ENCODE data around the gene SLC29A1. TPM values are rescaled to one million over a fixed set of nuclear protein-coding genes. Genes with fewer than 3 reads are reported as not detected.

The SLC29A1 gene
- total RNA-seq, 1 experiment from 2014 or later = 130 TPM

DNA sequence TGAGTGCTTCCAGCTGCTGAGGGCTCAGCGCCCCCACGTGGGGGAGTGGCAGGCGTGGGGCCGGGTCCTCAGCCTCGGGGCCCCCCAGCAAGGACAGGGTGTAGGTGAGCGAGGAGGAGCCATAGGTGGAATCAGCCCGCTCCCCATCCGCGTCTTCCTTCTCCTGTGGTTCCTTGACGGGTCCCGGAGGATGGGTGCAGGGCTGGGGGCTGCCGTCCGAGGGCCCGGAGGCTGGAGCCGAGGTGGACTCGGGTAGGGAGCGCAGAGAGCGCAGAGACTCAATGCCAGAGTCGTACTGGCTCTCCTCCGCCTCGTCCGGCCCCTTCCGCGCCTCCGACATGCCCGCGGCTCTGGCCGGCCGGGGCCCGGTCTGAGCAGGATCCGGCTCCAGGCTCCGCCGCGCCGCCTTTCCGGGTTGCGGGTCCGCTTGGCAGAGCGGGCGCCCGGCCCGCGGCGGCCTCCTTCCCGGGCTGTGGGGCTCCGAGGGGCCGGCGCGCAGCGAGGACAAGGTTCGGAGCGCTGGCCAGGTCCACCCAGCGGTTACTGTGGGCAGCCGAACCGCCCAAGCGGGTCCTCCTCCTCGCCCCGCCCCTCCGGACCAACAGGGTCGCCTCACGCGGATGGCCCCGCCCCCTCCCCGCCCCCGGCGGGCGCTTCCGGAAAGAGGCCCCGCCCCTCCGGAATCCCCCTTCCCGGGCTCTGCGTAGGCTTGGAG is 41.8 kb downstream of the SLC29A1 start, which contains the start of gene NFKBIE:
TSS of gene NFKBIE (minus strand) at position 545 of the 715 bp plus-strand sequence. CDS start at position 340, 205 bp downstream.
- Histone ChIP-seq H3K9me3 (no peaks in the 10 kb centered on the region), H3K36me3 (peaks cover 16% of the 10 kb centered on the region)
- peak; percentile 100 for DNase-seq

DNA sequence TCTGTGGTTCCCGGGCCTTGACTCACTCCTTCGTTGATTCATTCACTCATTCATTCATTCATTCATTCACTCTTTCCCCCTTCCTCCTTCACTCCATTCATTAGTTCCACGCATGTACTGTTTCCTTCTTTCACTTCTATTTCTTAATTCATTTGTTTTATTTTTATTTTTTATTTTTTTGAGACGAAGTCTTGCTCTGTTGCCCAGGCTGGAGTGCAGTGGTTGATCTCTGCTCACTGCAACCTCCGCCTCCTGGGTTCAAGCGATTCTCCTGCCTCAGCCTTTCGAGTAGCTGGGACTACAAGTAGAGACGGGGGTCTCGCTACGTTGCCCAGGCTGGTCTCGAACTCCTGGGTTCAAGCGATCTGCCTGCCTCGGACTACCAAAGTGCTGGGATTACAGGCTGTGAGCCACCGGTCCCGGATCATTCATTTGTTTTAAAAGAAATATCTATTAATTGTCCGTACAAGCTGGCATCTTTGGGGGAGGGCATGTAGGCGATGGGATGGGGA is 42.4 kb downstream of the SLC29A1 start:
- no peaks in the 10 kb centered on the region for H3K9me3 ChIP-seq
- no peak for DNase-seq
- H3K4me3 ChIP-seq = peak overlapping the region; percentile 72
- peaks cover 25% of the 10 kb centered on the region for H3K27me3 ChIP-seq
- H3K36me3 ChIP-seq = peaks cover 15% of the 10 kb centered on the region

More for the DNA sequence above, 41.8 kb downstream of the SLC29A1 start, which contains the start of gene NFKBIE:
- peaks cover 25% of the 10 kb centered on the region for H3K27me3 ChIP-seq
- peak within 1 kb of the TSS; percentile 72 for H3K4me3 ChIP-seq

DNA sequence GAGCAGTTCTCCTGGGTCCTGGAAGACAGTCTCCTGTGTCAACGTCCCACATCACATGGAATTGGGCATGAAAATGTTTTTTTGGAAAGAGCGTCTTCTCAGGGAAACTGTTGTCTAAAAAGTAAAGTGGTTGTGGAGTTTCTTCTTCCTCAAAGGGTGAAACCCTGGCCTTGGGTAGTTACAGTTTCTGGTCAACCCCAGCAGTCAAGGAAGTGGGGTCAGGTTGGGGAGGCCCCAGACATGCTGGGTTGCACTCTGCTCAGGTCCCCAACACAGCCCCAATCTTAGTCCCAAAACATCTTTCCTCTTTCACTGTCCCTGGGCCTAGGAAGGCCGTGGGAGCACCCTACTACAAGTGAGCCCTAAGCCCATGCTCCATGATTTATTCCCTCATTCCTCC is 43.0 kb downstream of the SLC29A1 start:
- DNase-seq = no peak
- H3K9me3 ChIP-seq = no peaks in the 10 kb centered on the region
- peaks cover 10% of the 10 kb centered on the region for H3K36me3 ChIP-seq
- no peak overlapping the region for H3K4me3 ChIP-seq
- H3K27me3 ChIP-seq = peaks cover 29% of the 10 kb centered on the region

DNA sequence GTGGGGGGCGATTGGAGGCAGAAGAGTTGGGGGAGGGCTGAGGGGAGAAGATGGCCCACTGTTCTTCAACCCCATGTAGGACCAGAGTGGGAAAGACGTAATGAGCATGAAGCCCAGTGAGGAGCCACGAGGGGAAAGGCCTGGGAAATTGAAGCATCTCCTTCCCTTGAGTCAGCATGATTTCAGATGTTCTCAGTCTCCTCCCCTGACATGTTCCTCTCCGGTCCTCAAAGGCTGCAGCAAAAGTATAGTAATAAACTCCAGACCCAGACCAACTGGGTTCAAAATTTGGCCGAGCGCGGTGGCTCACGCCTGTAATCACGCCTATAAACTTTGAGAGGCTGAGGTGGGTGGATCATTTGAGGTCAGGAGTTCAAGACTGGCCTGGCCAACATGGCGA is 43.9 kb downstream of the SLC29A1 start:
- Histone ChIP-seq H3K36me3 (peaks cover 3% of the 10 kb centered on the region; the same call in 1 of the 2 replicates), H3K9me3 (no peaks in the 10 kb centered on the region), H3K27me3 (peaks cover 36% of the 10 kb centered on the region), H3K4me3 (no peak overlapping the region)
- no peak for DNase-seq

DNA sequence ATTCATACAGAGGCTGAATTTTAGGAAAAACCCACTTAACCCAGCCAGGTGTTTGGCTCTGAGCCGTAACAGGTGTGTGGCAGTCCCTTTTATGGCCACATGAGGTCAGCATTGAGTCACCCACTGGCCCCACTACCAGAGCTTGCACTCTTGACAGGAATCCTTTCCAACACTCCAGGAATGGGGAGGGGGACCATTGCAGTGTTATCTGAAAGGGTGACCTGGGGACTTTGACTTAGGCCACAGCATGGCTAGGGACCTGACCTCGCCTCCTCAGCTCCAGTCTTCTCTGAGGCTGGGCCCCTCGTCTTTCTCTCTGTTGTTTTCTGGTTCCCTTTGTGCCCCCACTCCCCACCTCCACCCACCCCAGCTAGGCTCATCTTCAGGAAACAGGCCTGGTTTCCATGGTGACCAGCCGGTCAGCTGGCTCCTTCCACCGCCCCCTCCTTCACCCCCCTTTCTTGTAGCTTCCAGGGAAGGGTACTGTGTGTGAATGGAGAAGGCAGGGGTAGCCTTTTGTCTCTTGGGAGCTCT is 44.8 kb downstream of the SLC29A1 start:
- peak; percentile 62 for DNase-seq
- H3K4me3 ChIP-seq = no peak overlapping the region
- peaks cover 2% of the 10 kb centered on the region; the same call in 1 of the 2 replicates for H3K36me3 ChIP-seq
- peaks cover 42% of the 10 kb centered on the region for H3K27me3 ChIP-seq
- H3K9me3 ChIP-seq = no peaks in the 10 kb centered on the region

DNA sequence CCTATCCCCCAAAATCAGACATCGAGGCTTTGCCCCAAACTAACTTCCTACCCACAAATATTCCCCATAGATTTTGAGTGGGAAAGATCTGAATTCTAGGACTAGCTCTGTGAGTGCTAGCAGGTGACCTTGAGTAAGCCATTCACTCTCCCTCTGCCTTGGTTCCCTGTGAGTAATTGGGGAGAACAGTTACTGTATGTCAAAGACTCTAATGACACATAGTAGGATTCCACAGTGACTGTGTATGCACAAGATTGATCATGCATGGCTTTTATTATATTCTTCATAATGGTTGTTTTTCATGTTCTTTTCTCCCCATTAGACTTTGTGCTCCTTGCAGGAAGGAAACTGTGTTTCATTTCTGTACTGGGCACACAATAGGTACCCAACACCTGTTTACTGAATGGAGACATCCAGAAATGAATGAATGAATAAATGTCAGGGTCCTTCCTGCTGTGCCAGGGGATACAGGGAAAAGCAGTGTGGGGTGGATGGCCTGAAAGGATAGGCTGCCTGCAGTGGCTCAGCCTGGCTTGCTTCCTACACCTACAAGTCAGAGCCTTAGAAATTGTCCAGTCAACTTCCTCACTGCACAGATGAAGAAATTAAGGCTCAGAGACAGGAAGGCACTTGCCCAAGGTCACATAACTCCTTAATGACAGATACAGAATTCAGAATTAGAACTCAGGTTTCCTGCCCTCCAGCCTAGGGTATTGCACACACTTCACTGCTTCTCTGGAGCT is 46.0 kb downstream of the SLC29A1 start:
- Histone ChIP-seq H3K4me3 (no peak overlapping the region), H3K9me3 (no peaks in the 10 kb centered on the region), H3K27me3 (peaks cover 42% of the 10 kb centered on the region), H3K36me3 (no peaks in the 10 kb centered on the region)
- no peak for DNase-seq

DNA sequence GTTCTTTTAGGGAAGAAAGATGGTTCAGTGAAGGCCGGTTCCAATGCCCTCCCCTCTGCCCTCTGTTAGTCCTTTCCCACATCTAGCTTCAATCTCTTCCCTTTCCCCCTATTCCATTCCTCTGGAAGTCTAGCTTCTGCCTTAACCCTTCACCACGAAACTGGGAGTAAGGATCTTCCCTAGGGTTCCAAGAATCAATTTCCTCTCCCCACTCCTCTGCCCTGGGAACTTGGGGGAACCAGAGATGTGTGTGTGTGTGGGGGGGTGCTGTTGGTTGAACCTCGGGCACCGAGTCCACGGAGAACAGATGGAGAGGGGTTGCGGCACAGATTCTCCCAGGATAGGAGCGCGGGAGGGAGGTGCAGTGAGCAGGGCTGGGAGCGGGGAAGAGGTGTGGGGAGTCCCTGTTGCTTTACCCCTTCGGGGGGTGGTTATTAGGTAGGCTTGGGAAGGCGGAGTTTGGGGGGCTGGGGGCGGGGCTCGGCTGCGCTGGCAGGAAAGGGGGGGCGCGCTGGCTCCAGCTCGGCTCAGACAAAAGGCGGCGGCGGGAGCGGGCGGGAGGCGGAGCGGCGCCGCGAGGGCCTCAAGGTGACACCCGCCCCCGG is 46.6 kb downstream of the SLC29A1 start, which contains the start of gene TMEM151B:
TSS of gene TMEM151B (plus strand) at position 530 of the 605 bp plus-strand sequence. CDS start 293 bp downstream, outside the sequence.
- no peaks in the 10 kb centered on the region for H3K36me3 ChIP-seq
- H3K4me3 ChIP-seq = no peak within 1 kb of the TSS; the same call in 1 of the 2 replicates
- DNase-seq = no peak
- no peaks in the 10 kb centered on the region for H3K9me3 ChIP-seq
- peaks cover 42% of the 10 kb centered on the region for H3K27me3 ChIP-seq

DNA sequence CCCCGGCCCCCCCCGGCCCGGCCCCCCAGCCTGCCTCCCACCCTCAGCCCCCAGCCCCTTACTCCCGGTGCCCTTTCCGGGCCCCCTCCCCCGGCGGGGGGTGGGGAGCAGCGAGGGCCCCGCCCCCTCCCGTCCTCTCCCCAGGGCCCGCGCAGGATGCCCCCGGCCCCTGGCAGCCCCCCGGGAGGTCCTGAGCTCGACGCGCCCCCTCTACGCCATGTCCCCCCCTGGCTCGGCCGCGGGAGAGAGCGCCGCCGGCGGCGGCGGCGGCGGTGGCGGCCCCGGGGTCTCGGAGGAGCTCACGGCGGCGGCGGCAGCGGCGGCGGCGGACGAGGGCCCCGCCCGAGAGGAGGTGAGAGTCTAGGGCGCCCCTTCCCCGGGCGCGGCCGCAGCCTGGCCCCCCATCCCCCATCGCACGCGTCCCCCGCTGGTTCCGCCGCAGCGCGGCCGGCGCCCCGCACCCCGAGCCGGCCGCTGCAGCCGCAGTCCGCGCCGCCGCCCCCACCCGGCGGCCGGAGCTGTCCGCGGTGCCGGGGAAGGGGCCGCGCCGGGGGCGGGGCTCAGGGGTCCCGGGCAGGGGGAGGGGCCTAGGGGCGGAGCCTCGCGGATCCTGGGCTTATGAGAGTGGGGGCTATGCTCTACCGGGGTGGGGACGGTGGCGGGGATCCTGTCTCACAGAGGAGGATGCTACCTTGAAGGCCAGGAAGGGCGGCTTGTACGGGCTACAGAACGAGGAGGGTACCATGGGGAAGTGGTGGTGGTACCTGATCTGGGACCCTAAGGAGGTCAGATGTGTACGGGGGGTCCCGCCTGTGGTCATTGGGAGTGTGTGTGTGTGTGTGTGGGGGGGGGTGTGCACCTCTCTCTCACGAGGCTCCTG is 47.4 kb downstream of the SLC29A1 start:
- H3K27me3 ChIP-seq = peaks cover 42% of the 10 kb centered on the region
- H3K36me3 ChIP-seq = no peaks in the 10 kb centered on the region
- no peaks in the 10 kb centered on the region for H3K9me3 ChIP-seq
- no peak for DNase-seq
- no peak overlapping the region; the same call in 1 of the 2 replicates for H3K4me3 ChIP-seq

DNA sequence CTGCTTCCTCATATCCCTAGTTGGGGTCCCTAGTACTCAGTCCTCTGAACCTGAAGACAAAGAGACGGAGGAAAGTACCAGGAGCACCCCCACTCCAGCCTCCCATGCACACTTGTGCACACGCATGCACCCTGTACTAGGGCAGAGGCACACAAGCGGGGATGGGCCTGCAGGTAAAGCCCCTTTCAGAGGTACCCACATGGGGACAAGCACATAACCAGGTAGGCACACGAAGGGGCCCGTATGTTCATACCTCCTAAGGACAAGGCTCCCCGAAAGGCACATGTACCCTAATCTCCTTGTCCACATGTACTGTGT is 48.0 kb downstream of the SLC29A1 start:
- no peaks in the 10 kb centered on the region for H3K9me3 ChIP-seq
- DNase-seq = no peak
- H3K27me3 ChIP-seq = peaks cover 42% of the 10 kb centered on the region

DNA sequence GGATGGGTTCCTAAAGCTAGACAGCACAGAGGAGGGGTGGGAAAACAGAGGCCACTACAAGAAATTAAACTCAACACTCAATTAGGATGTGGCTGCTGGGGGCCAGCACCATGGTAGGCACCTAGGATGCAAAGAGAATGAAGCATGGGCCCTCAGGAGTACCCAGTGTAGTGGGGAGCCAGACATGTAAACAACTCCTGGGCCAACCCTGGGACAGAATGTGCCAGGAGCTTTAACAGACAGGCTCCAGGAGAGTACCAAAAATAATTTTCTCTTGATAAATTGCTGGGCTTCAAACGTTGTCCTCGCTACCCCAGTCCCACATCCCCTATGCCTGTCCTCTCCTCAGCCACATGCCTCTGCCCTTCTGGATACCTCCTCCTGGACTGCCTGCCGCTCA is 48.5 kb downstream of the SLC29A1 start:
- Histone ChIP-seq H3K27me3 (peaks cover 38% of the 10 kb centered on the region), H3K36me3 (no peaks in the 10 kb centered on the region), H3K9me3 (no peaks in the 10 kb centered on the region), H3K4me3 (no peak overlapping the region)
- no peak for DNase-seq

More for the DNA sequence above, 48.0 kb downstream of the SLC29A1 start:
- Histone ChIP-seq H3K36me3 (no peaks in the 10 kb centered on the region), H3K4me3 (no peak overlapping the region)

DNA sequence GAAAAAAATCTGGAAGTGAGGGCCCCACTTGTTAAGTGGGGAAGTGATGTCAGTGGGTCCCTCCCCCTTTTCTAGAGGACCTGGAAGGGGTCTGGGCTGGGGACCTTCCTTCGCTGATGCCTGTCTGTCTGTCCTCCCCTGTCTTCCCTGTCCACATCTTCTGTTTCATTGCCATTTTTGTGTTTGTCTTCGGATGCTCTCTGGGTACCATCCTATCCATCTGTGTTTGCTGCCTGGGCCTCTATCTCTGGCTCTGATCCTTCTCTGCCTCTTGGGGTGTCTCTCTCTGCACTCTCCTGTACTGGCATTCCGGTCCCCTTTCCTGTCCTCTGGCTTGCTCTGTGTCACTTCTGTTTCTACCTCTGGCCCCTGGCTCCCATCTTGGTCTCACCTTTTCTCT is 49.1 kb downstream of the SLC29A1 start:
- Histone ChIP-seq H3K4me3 (no peak overlapping the region), H3K36me3 (no peaks in the 10 kb centered on the region), H3K9me3 (no peaks in the 10 kb centered on the region), H3K27me3 (peaks cover 38% of the 10 kb centered on the region)
- DNase-seq = no peak

DNA sequence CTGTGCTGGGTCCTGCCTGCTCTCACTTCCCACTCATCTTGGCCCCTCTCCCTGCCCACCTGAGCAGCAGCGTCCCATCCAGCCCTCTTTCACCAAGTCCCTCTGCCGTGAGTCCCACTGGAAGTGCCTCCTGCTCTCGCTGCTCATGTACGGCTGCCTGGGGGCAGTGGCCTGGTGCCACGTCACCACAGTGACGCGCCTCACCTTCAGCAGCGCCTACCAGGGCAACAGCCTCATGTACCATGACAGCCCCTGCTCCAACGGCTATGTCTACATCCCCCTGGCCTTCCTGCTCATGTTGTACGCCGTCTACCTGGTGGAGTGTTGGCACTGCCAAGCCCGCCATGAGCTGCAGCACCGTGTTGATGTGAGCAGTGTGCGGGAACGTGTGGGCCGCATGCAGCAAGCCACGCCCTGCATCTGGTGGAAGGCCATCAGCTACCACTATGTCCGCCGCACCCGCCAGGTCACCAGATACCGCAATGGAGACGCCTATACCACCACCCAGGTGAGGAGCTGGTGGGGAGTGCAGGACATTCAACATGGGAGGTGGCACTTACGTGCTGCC is 49.7 kb downstream of the SLC29A1 start:
- no peak for DNase-seq
- H3K27me3 ChIP-seq = peaks cover 38% of the 10 kb centered on the region

DNA sequence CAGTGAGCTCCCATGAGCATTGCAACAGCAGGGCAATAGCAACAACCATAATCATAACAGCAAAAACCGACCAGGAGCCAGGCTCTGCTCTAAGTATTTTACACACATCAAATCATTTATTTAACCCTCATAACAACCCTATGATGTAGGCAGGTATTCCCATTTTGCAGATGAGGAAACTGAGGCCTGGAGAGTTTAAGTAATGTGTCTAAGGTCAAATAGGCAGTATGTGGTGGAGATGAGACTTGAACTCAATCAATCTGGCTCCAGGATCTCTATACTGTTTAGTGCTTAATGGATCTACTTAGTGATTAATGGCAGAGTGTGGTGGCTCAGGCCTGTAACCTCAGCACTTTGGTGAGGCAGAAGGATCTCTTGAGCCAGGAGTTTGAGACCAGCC is 50.2 kb downstream of the SLC29A1 start:
- DNase-seq = no peak
- Histone ChIP-seq H3K9me3 (no peaks in the 10 kb centered on the region), H3K4me3 (no peak overlapping the region), H3K36me3 (no peaks in the 10 kb centered on the region), H3K27me3 (peaks cover 33% of the 10 kb centered on the region)

More for the DNA sequence above, 49.7 kb downstream of the SLC29A1 start:
- no peaks in the 10 kb centered on the region for H3K36me3 ChIP-seq
- no peaks in the 10 kb centered on the region for H3K9me3 ChIP-seq
- no peak overlapping the region for H3K4me3 ChIP-seq

DNA sequence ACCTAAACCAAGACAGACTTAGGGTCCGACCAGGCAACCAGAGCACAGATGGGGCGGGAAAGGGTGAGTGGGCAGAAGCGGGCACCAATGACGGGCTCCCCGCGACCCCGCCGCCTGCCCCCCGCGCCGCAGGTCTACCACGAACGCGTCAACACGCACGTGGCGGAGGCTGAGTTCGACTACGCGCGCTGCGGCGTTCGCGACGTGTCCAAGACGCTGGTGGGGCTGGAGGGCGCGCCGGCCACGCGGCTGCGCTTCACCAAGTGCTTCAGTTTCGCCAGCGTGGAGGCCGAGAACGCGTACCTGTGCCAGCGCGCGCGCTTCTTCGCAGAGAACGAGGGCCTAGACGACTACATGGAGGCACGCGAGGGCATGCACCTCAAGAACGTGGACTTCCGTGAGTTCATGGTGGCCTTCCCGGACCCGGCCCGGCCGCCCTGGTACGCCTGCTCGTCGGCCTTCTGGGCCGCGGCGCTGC is 51.9 kb downstream of the SLC29A1 start:
- H3K4me3 ChIP-seq = no peak overlapping the region
- no peaks in the 10 kb centered on the region for H3K9me3 ChIP-seq
- DNase-seq = no peak
- peaks cover 31% of the 10 kb centered on the region for H3K27me3 ChIP-seq
- H3K36me3 ChIP-seq = no peaks in the 10 kb centered on the region

DNA sequence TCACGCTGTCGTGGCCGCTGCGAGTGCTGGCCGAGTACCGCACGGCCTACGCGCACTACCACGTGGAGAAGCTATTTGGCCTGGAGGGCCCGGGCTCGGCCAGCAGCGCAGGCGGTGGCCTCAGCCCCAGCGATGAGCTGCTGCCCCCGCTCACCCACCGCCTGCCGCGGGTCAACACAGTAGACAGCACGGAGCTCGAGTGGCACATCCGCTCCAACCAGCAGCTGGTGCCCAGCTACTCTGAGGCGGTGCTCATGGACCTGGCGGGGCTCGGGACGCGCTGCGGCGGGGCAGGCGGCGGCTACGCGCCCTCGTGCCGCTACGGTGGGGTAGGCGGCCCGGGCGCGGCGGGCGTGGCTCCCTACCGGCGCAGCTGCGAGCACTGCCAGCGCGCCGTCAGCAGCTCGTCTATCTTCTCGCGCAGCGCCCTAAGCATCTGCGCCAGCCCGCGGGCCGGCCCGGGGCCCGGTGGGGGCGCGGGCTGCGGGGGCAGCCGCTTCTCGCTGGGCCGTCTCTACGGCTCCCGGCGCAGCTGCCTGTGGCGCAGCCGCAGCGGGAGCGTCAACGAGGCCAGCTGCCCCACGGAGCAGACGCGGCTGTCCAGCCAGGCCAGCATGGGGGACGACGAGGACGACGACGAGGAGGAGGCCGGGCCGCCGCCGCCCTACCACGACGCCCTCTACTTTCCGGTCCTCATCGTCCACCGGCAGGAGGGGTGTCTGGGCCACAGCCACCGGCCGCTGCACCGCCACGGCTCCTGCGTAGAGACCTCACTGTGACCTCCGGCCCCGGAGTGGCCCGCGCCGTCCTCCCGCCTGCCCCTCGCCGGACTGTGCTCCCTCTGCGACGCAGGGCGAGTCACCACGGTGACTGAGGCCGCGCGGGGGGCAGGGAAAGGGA is 52.6 kb downstream of the SLC29A1 start:
- Histone ChIP-seq H3K9me3 (no peaks in the 10 kb centered on the region), H3K4me3 (no peak overlapping the region), H3K36me3 (no peaks in the 10 kb centered on the region), H3K27me3 (peaks cover 37% of the 10 kb centered on the region)
- DNase-seq = no peak
